Naive B cell (primary cell): ENCODE results near the gene SLC31A2. TPM values are rescaled to one million over a fixed set of nuclear protein-coding genes. Genes with fewer than 3 reads are reported as not detected.

Experiments
- polyA plus RNA-seq, 6 donors: library from polyadenylated mRNA; unstranded; fragments of 300-500 nt; fragmentation: Illumina TruSeq; gene quantifications; one replicate each; pipeline ENCODE4 v1.2.3, GENCODE V29; 2021; ENCODE audit warnings: low read depth in 6 of 6

The SLC31A2 gene
- polyA plus RNA-seq, 6 donors from 2014 or later: 1.3 to 2.5 (median 1.8) TPM; not detected in 1

Other genes starting within 250 kb of the SLC31A2 start
- 1 to 10 TPM in 3 of 6 donors, under 1 TPM in 2, not detected in 1; 0.60 to 3.2 (median 2.2) TPM for gene ZNF883, start 138.8 kb upstream of the SLC31A2 start, polyA plus RNA-seq
- 1 to 10 TPM in 5 of 6 donors, under 1 TPM in 1; 0.73 to 2.9 (median 1.8) TPM for gene ZFP37, start 94.3 kb upstream of the SLC31A2 start, polyA plus RNA-seq
- gene FKBP15, start 70.3 kb downstream of the SLC31A2 start, polyA plus RNA-seq: 10 to 100 TPM in 4 of 6 donors, 1 to 10 TPM in 2; 1.9 to 19.7 (median 11.1) TPM
- 1 to 10 TPM in 5 of 6 donors, not detected in 1; 1.5 to 2.7 (median 2.0) TPM for gene SLC31A1, start 70.5 kb downstream of the SLC31A2 start, polyA plus RNA-seq
- 100 to 1,000 TPM in 5 of 6 donors, 10 to 100 TPM in 1; 99.0 to 184 (median 138) TPM for gene CDC26, start 124.6 kb downstream of the SLC31A2 start, polyA plus RNA-seq
- gene PRPF4, start 124.7 kb downstream of the SLC31A2 start, polyA plus RNA-seq: 10 to 100 TPM in 5 of 6 donors, 1 to 10 TPM in 1; 8.2 to 28.2 (median 22.4) TPM
- not detected for gene RNF183, start 152.4 kb downstream of the SLC31A2 start, polyA plus RNA-seq
- under 1 TPM in 4 of 6 donors, not detected in 2; 0.09 to 0.88 (median 0.30) TPM for gene WDR31, start 189.3 kb downstream of the SLC31A2 start, polyA plus RNA-seq
- 1 to 10 TPM in 4 of 6 donors, under 1 TPM in 2; 0.16 to 1.9 (median 1.2) TPM for gene BSPRY, start 198.5 kb downstream of the SLC31A2 start, polyA plus RNA-seq
- 10 to 100 TPM; 36.3 to 51.3 (median 42.8) TPM for gene HDHD3, start 226.0 kb downstream of the SLC31A2 start, polyA plus RNA-seq